Nephron (organoid): ENCODE results near the gene TEFM.

Experiments used
- H3K27ac Mint-ChIP-seq, 3 experiments: 2 replicates each; pipeline ENCODE4 v1.8.0; 2020; ENCODE audit warnings: mixed read lengths in 3 of 3, mild to moderate bottlenecking in 2 of 3, moderate library complexity in 1 of 3
- H3K27me3 Mint-ChIP-seq: 2 replicates; pipeline ENCODE4 v1.8.0; 2021; ENCODE audit warnings: low read depth, mild to moderate bottlenecking, moderate library complexity, mixed read lengths
- H3K36me3 Mint-ChIP-seq: 2 replicates; pipeline ENCODE4 v1.8.0; 2020; ENCODE audit warnings: low read depth, mixed read lengths
- H3K4me1 Mint-ChIP-seq: 2 replicates; pipeline ENCODE4 v1.8.0; 2020; ENCODE audit warnings: mixed read lengths
- H3K4me3 Mint-ChIP-seq, 3 experiments: 2 replicates each; pipeline ENCODE4 v1.8.0; 2020; ENCODE audit warnings: mild to moderate bottlenecking in 3 of 3, mixed read lengths in 3 of 3, moderate library complexity in 2 of 3
- H3K9me3 Mint-ChIP-seq: 2 replicates; pipeline ENCODE4 v1.8.0; 2020; ENCODE audit warnings: mixed read lengths
- CTCF ChIP-seq, 3 experiments: fragments of 200-600 bp; sonication (generic); IDR thresholded peaks; one replicate each; pipeline ENCODE4 v1.5.0; 2021; ENCODE audit warnings: antibody characterized with exemption in 3 of 3; ENCODE audit not compliant: unreplicated experiment in 3 of 3

The TEFM gene

GRCh38 chr17:30854146-30854545, 51.9 kb downstream of the TEFM start:
- Mint-ChIP-seq H3K4me1 (no peaks in the 10 kb centered on the region), H3K36me3 (peaks cover 34% of the 10 kb centered on the region), H3K9me3 (no peaks in the 10 kb centered on the region), H3K27ac (no peak overlapping the region), H3K27me3 (no peaks in the 10 kb centered on the region), H3K4me3 (no peak overlapping the region)
- TF ChIP-seq CTCF (IDR thresholded peaks at IDR 0.05; ENCODE audit: unreplicated experiment in 3 of 3) = no peak
